Neural crest cell (in vitro differentiated cells): ENCODE results near the gene MAP2K7. TPM values are rescaled to one million over a fixed set of nuclear protein-coding genes. Genes with fewer than 3 reads are reported as not detected.
A peak's percentile ranks its signal among the peaks of the same experiment; 100 is the strongest.

Experiments
- DNase-seq: peaks from one replicate; pipeline ENCODE4 v3.0.0; 2021; ENCODE audit warnings: low read depth, mixed read lengths, low spot score
- H3K27ac Mint-ChIP-seq: one replicate; pipeline ENCODE4 v1.8.0; 2021; ENCODE audit warnings: mild to moderate bottlenecking, mixed read lengths; ENCODE audit not compliant: unreplicated experiment
- H3K27me3 Mint-ChIP-seq: 2 replicates; pipeline ENCODE4 v1.8.0; 2021; ENCODE audit warnings: low read depth, mild to moderate bottlenecking, mixed read lengths
- H3K36me3 Mint-ChIP-seq: 2 replicates; pipeline ENCODE4 v1.8.0; 2021; ENCODE audit warnings: low read depth, mild to moderate bottlenecking, mixed read lengths
- H3K4me1 Mint-ChIP-seq: 2 replicates; pipeline ENCODE4 v1.8.0; 2021; ENCODE audit warnings: mixed read lengths
- H3K4me3 Mint-ChIP-seq: one replicate; pipeline ENCODE4 v1.8.0; 2021; ENCODE audit warnings: mild to moderate bottlenecking, mixed read lengths
- H3K9me3 Mint-ChIP-seq: 2 replicates; pipeline ENCODE4 v1.8.0; 2021; ENCODE audit warnings: mixed read lengths
- total RNA-seq: library from RNA; stranded (reverse); gene quantifications from 2 replicates; pipeline ENCODE4 v1.2.1, GENCODE V29; 2021
- TF ChIP-seq, protein P1 (sequence below): fragments of 200-600 bp; sonication (generic); conservative IDR thresholded peaks from 2 replicates; pipeline ENCODE4 v1.5.0; 2021; ENCODE audit warnings: antibody characterized with exemption, mild to moderate bottlenecking

MAP2K7 gene
- total RNA-seq, 1 donor from 2014 or later, result 50.7 TPM

DNA sequence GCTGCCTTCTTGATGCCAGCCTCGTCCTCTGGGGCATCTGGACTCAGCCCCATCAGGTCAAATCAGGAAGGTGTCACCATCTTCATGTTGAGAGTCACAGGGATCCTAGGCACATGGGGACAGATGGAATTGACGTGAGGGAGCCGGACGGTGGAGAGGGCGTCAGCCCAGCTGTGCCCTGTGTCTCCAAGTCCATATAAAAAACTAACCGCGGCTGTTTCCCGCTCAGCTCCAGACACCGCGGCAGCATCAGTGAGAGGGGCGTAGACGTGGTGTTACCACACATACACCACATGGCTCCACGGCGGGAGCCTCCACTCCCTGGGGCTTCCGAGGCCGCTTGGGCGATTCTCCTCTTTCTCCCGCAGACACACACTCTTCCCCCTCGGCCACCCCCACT is 23.8 kb upstream of the MAP2K7 start:
- Mint-ChIP-seq H3K27me3 (peaks cover 3% of the 10 kb centered on the region), H3K4me1 (peaks cover under 1% of the 10 kb centered on the region), H3K27ac (no peak overlapping the region), H3K4me3 (peak overlapping the region; percentile 27), H3K9me3 (no peaks in the 10 kb centered on the region), H3K36me3 (no peaks in the 10 kb centered on the region)
- TF ChIP-seq, protein P1, sequence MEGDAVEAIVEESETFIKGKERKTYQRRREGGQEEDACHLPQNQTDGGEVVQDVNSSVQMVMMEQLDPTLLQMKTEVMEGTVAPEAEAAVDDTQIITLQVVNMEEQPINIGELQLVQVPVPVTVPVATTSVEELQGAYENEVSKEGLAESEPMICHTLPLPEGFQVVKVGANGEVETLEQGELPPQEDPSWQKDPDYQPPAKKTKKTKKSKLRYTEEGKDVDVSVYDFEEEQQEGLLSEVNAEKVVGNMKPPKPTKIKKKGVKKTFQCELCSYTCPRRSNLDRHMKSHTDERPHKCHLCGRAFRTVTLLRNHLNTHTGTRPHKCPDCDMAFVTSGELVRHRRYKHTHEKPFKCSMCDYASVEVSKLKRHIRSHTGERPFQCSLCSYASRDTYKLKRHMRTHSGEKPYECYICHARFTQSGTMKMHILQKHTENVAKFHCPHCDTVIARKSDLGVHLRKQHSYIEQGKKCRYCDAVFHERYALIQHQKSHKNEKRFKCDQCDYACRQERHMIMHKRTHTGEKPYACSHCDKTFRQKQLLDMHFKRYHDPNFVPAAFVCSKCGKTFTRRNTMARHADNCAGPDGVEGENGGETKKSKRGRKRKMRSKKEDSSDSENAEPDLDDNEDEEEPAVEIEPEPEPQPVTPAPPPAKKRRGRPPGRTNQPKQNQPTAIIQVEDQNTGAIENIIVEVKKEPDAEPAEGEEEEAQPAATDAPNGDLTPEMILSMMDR, result no peak
- no peak for DNase-seq

DNA sequence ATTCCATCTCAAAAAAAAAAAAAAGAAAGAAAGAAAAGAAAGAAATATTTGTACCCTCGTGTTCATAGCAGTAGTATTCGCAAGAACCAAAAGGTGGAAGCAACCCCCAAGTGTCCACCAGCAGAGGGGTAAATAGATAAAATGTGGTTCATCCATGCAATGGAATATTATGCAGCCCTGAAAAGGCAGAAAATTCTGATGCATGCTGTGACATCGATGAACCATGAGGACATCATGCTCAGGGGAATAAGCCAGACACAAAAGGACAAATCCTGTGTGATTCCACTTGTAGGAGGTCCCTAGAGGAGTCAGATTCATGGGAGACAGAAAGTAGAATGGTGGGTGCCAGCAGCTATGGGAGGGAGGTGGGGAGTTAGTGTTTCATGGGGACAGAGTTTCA is 21.8 kb upstream of the MAP2K7 start:
- TF ChIP-seq, protein P1, result no peak
- no peak for DNase-seq
- Mint-ChIP-seq H3K9me3 (no peaks in the 10 kb centered on the region), H3K27me3 (peaks cover 16% of the 10 kb centered on the region), H3K4me3 (no peak overlapping the region), H3K36me3 (no peaks in the 10 kb centered on the region), H3K4me1 (no peaks in the 10 kb centered on the region), H3K27ac (no peak overlapping the region)

DNA sequence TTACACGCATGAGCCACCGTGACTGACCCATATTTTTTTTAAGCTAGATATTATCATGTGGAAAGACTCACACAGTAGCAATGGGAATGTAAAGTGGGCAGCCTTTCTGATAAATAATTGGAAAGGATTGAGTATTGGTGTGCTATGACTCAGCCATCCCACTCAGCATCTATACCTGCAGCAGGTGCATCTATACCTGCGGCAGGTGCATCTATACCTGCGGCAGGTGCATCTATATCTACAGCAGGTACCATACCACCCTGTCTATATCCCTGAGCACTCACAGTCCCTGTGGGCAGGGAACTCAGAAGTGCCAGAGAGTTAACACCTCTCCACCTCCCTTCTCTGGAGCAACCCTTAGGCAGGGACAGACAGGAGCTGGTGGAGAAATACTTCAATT is 20.6 kb upstream of the MAP2K7 start:
- TF ChIP-seq, protein P1, result no peak
- H3K27ac Mint-ChIP-seq, result no peak overlapping the region
- no peaks in the 10 kb centered on the region for H3K36me3 Mint-ChIP-seq
- H3K4me1 Mint-ChIP-seq, result no peaks in the 10 kb centered on the region
- peaks cover 23% of the 10 kb centered on the region for H3K27me3 Mint-ChIP-seq
- H3K4me3 Mint-ChIP-seq, result no peak overlapping the region
- no peaks in the 10 kb centered on the region for H3K9me3 Mint-ChIP-seq
- no peak for DNase-seq

DNA sequence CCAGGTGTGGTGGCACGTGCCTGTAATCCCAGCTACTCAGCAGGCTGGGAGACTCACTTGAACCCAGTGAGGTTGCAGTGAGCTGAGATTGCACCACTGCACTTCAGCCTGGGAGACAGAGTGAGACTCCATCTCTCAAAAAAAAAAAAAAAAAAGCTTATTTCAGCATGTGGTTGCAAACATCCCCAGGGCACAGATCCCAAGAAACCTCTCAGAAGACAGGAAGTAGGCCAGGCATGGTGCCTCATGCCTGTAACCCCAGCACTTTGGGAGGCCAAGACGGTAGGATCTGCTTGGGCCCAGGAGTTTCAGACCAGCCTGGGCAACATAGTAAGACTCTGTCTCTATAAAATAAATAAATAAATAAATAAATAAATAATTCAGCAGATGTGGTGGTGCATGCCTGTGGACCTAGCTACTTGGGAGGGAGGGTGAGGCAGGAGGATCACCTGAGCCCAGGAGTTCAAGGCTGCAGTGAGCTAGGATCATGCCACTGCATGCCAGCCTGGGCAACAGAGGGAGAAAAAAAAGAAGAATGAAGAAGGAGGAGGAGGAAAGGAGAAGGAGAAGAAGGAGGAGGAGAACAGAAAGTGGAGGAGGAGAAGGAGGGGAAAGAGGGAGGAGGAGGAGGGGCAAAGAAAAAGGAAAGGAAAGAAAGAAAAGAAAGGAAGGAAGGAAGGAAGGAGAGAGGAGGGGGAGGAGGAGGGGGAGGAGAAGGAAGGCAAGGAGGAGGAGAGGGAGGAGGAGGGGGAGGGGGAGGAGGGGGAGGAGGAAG is 19.7 kb upstream of the MAP2K7 start:
- no peaks in the 10 kb centered on the region for H3K36me3 Mint-ChIP-seq
- H3K4me1 Mint-ChIP-seq, result no peaks in the 10 kb centered on the region
- H3K27me3 Mint-ChIP-seq, result peaks cover 28% of the 10 kb centered on the region
- H3K4me3 Mint-ChIP-seq, result no peak overlapping the region
- no peak overlapping the region for H3K27ac Mint-ChIP-seq
- TF ChIP-seq, protein P1, result no peak
- no peaks in the 10 kb centered on the region for H3K9me3 Mint-ChIP-seq
- no peak for DNase-seq

DNA sequence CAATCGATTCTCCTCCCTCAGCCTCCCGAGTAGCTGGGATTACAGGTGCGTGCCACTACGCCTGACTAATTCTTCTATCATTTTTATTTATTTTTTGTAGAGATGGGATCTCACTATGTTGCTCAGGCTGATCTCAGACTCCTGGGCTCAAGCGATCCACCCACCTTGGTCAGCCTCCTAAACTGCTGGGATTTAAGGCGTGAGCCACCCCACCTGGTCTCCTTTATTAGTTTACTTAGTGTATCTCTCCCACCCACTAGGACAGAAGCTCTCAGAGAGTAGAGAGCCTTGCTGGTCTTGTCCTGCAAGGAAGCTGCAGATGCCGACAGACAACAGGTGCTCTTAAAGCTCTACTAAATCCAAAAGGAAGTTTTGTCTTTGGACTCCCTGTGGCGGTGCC is 17.9 kb upstream of the MAP2K7 start:
- Mint-ChIP-seq H3K36me3 (no peaks in the 10 kb centered on the region), H3K4me3 (no peak overlapping the region)
- no peak for DNase-seq

More for the DNA sequence above, 17.9 kb upstream of the MAP2K7 start:
- Mint-ChIP-seq H3K9me3 (no peaks in the 10 kb centered on the region), H3K27ac (no peak overlapping the region), H3K27me3 (peaks cover 37% of the 10 kb centered on the region), H3K4me1 (no peaks in the 10 kb centered on the region)
- TF ChIP-seq, protein P1, result no peak
